MG63 (cell line): ENCODE measurements around the gene CCDC146. TPM values are rescaled to one million over a fixed set of nuclear protein-coding genes. Genes with fewer than 3 reads are reported as not detected.
"Not testable (repeated sequence)": the region's sequence is repeated elsewhere in the genome, so short reads cannot be mapped to it uniquely, and the experiment has no call there.

Experiments used
- DNase-seq: peaks from one replicate; pipeline ENCODE4 v3.0.0-alpha.2; 2020
- H3K27me3 ChIP-seq: fragments of 250-450 bp; sonication (Bioruptor Pico); 2 replicates; pipeline ENCODE4 v1.5.1; 2020; ENCODE audit warnings: mild to moderate bottlenecking, moderate library complexity
- H3K36me3 ChIP-seq: fragments of 250-450 bp; sonication (Bioruptor Pico); 2 replicates; pipeline ENCODE4 v1.5.1; 2020; ENCODE audit warnings: mild to moderate bottlenecking, moderate library complexity
- H3K4me3 ChIP-seq: fragments of 250-450 bp; sonication (Bioruptor Pico); 2 replicates; pipeline ENCODE4 v1.5.1; 2020; ENCODE audit warnings: mild to moderate bottlenecking, moderate library complexity
- H3K9me3 ChIP-seq: fragments of 250-450 bp; sonication (Bioruptor Pico); 2 replicates; pipeline ENCODE4 v1.5.1; 2020; ENCODE audit warnings: mild to moderate bottlenecking, moderate library complexity
- total RNA-seq: library from RNA; depleted of rRNA; stranded (reverse); fragments of >200 nt; shearing (Covaris generic); gene quantifications from 2 replicates; pipeline ENCODE4 v1.2.3, GENCODE V29; 2014; ENCODE audit warnings: low replicate concordance

The CCDC146 gene
- total RNA-seq, 1 experiment from 2014 or later: 0.07 TPM

GRCh38 chr7:77217474-77218185 is 95.2 kb downstream of the CCDC146 start:
- Histone ChIP-seq H3K4me3 (no peak overlapping the region), H3K9me3 (no peaks in the 10 kb centered on the region), H3K27me3 (no peaks in the 10 kb centered on the region), H3K36me3 (no peaks in the 10 kb centered on the region)
- DNase-seq: no peak

GRCh38 chr7:77219701-77220331 is 97.4 kb downstream of the CCDC146 start:
- H3K27me3 ChIP-seq, DNase-seq, H3K9me3 ChIP-seq, H3K4me3 ChIP-seq, H3K36me3 ChIP-seq: not testable (repeated sequence)

- Histone ChIP-seq H3K27me3 (no peaks in the 10 kb centered on the region), H3K36me3 (no peaks in the 10 kb centered on the region), H3K4me3 (no peak overlapping the region), H3K9me3 (no peaks in the 10 kb centered on the region)
- no peak for DNase-seq
Measured at GRCh38 chr7:77222065-77222464, 99.7 kb downstream of the CCDC146 start.

GRCh38 chr7:77222819-77223218 is 100.4 kb downstream of the CCDC146 start:
- Histone ChIP-seq H3K4me3 (no peak overlapping the region), H3K36me3 (no peaks in the 10 kb centered on the region), H3K9me3 (no peaks in the 10 kb centered on the region), H3K27me3 (no peaks in the 10 kb centered on the region)
- no peak for DNase-seq

- Histone ChIP-seq H3K9me3 (no peaks in the 10 kb centered on the region), H3K4me3 (no peak overlapping the region), H3K27me3 (no peaks in the 10 kb centered on the region), H3K36me3 (no peaks in the 10 kb centered on the region)
- DNase-seq: no peak
Measured at GRCh38 chr7:77223261-77223660, 100.8 kb downstream of the CCDC146 start.

GRCh38 chr7:77226357-77226839 is 104.0 kb downstream of the CCDC146 start:
- Histone ChIP-seq H3K9me3 (no peaks in the 10 kb centered on the region), H3K27me3 (no peaks in the 10 kb centered on the region), H3K36me3 (no peaks in the 10 kb centered on the region), H3K4me3 (no peak overlapping the region)
- no peak for DNase-seq

GRCh38 chr7:77228795-77229194 is 106.4 kb downstream of the CCDC146 start:
- not testable (repeated sequence) for H3K36me3 ChIP-seq, DNase-seq, H3K4me3 ChIP-seq, H3K27me3 ChIP-seq, H3K9me3 ChIP-seq

GRCh38 chr7:77232467-77232866 is 110.1 kb downstream of the CCDC146 start:
- H3K36me3 ChIP-seq: no peaks in the 10 kb centered on the region
- no peaks in the 10 kb centered on the region for H3K9me3 ChIP-seq
- H3K4me3 ChIP-seq: no peak overlapping the region
- no peak for DNase-seq
- no peaks in the 10 kb centered on the region for H3K27me3 ChIP-seq

- Histone ChIP-seq H3K36me3 (no peaks in the 10 kb centered on the region), H3K27me3 (no peaks in the 10 kb centered on the region), H3K4me3 (no peak overlapping the region), H3K9me3 (no peaks in the 10 kb centered on the region)
- DNase-seq: no peak
Measured at GRCh38 chr7:77235276-77235675, 112.9 kb downstream of the CCDC146 start.

- Histone ChIP-seq H3K4me3 (no peak overlapping the region), H3K9me3 (no peaks in the 10 kb centered on the region), H3K36me3 (no peaks in the 10 kb centered on the region), H3K27me3 (no peaks in the 10 kb centered on the region)
- DNase-seq: no peak
Measured at GRCh38 chr7:77238703-77239136, 116.3 kb downstream of the CCDC146 start.

- no peak for DNase-seq
- H3K9me3 ChIP-seq: no peaks in the 10 kb centered on the region
- no peaks in the 10 kb centered on the region for H3K36me3 ChIP-seq
- H3K27me3 ChIP-seq: no peaks in the 10 kb centered on the region
- no peak overlapping the region for H3K4me3 ChIP-seq
Measured at GRCh38 chr7:77239471-77239870, 117.1 kb downstream of the CCDC146 start.

GRCh38 chr7:77242068-77242467 is 119.7 kb downstream of the CCDC146 start:
- DNase-seq: no peak

GRCh38 chr7:77242554-77242953 is 120.1 kb downstream of the CCDC146 start:
- Histone ChIP-seq H3K4me3 (no peak overlapping the region), H3K36me3 (no peaks in the 10 kb centered on the region), H3K27me3 (no peaks in the 10 kb centered on the region), H3K9me3 (no peaks in the 10 kb centered on the region)
- no peak for DNase-seq

More at GRCh38 chr7:77242068-77242467, 119.7 kb downstream of the CCDC146 start:
- Histone ChIP-seq H3K36me3 (no peaks in the 10 kb centered on the region), H3K4me3 (no peak overlapping the region), H3K27me3 (no peaks in the 10 kb centered on the region), H3K9me3 (no peaks in the 10 kb centered on the region)

GRCh38 chr7:77244222-77244934 is 122.0 kb downstream of the CCDC146 start:
- no peak for DNase-seq
- H3K36me3 ChIP-seq: no peaks in the 10 kb centered on the region

GRCh38 chr7:77245015-77245755 is 122.8 kb downstream of the CCDC146 start:
- no peaks in the 10 kb centered on the region for H3K36me3 ChIP-seq
- no peak overlapping the region for H3K4me3 ChIP-seq
- no peak for DNase-seq
- H3K27me3 ChIP-seq: no peaks in the 10 kb centered on the region
- no peaks in the 10 kb centered on the region for H3K9me3 ChIP-seq

More at GRCh38 chr7:77244222-77244934, 122.0 kb downstream of the CCDC146 start:
- no peak overlapping the region for H3K4me3 ChIP-seq
- H3K9me3 ChIP-seq: no peaks in the 10 kb centered on the region
- H3K27me3 ChIP-seq: no peaks in the 10 kb centered on the region

- no peaks in the 10 kb centered on the region for H3K36me3 ChIP-seq
- DNase-seq: no peak
- no peaks in the 10 kb centered on the region for H3K9me3 ChIP-seq
- no peaks in the 10 kb centered on the region for H3K27me3 ChIP-seq
- H3K4me3 ChIP-seq: no peak overlapping the region
Measured at GRCh38 chr7:77246026-77246640, 123.7 kb downstream of the CCDC146 start.
